Measurements from ENCODE around the gene SUMF2. TPM values are rescaled to one million over a fixed set of nuclear protein-coding genes. Genes with fewer than 3 reads are reported as not detected.
A peak's percentile ranks its signal among the peaks of the same experiment; 100 is the strongest.
"Not testable (repeated sequence)": the region's sequence is repeated elsewhere in the genome, so short reads cannot be mapped to it uniquely, and the experiment has no call there.

The SUMF2 gene
- polyA plus RNA-seq, 2 of the 4 experiments (the other 2 are of a cell fraction), result 85.2 to 106 TPM

DNA sequence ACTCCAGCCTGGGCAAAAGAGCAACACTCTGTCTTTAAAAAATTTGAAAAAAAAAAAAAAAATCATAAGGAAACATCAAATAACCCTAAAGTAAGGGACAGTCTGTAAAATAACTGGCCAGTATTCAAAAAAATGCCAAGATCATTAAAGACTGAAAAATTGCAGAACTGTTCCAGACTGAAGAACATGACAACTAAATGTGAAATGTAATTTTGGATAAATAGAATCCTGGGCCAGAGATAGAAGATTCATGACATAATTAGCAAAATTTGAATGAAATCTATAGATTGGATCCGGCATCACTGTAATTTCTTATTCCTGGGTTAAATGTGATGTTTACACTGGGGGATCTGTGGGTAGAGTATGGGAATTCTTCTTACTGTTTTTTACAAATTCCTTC, 15.8 kb upstream of the SUMF2 start (continued):
- no peak for TF ChIP-seq RARB (CRISPR knock-in tag; IDR thresholded peaks at IDR 0.05)
- no peak for TF ChIP-seq HMGXB4 (CRISPR knock-in tag; IDR thresholded peaks at IDR 0.05; ENCODE audit: borderline replicate concordance)

GRCh38 chr7:56048763-56049162, 15.3 kb upstream of the SUMF2 start:
- FAIRE-seq, H3K4me3 ChIP-seq, H3K9me3 ChIP-seq, ATAC-seq: not testable (repeated sequence)
- peak in 1 of 2 experiments; percentile 64 for DNase-seq (ENCODE audit: low read depth in 1 of 2, low spot score in 1 of 2)
- TF ChIP-seq JUN (IDR thresholded peaks at IDR 0.05), result 0 out of 5 replicates have a peak, but pooled peaks of 1 of the 2 experiments have one; percentile 26
- H3K4me1 ChIP-seq, result peaks cover 61% of the 10 kb centered on the region
- peak overlapping the region; percentile 87 for H3K4me2 ChIP-seq
- WGBS (ENCODE audit: missing lambda C conversion rate), result 26% methylated on average over 8 of the region's 8 CpGs
- CTCF ChIA-PET, result interaction anchor here (1.6 kb wide), 1 partner anchor 26 kb away, joined by 4 read pairs; no protein-coding TSS in a partner anchor
- H3K27ac ChIP-seq, result peak overlapping the region; percentile 86 to 93
- POLR2A ChIA-PET, result interaction anchor here (1.0 kb wide), 2 partner anchors 14 to 84 kb away, joined by 3 to 5 read pairs; no protein-coding TSS in a partner anchor

GRCh38 chr7:56051053-56051338, 13.1 kb upstream of the SUMF2 start:
- Histone ChIP-seq H3K4me1 (peaks cover 64% of the 10 kb centered on the region), H3K4me3 (peak overlapping the region; percentile 96), H3K9me3 (no peaks in the 10 kb centered on the region), H3K4me2 (peak overlapping the region; percentile 87), H3K27ac (peak overlapping the region; percentile 93 to 98)
- ATAC-seq, result peak in 1 of 2 experiments; percentile 48; a peak in 3 of 6 replicates
- under 1% methylated on average over 8 of the region's 9 CpGs for WGBS (ENCODE audit: missing lambda C conversion rate)
- no peak for DNase-seq (ENCODE audit: low read depth in 1 of 2, low spot score in 1 of 2)
- TF ChIP-seq SMC3 (IDR thresholded peaks at IDR 0.05) (no peak), KDM5A (IDR thresholded peaks at IDR 0.05) (no peak; the same call in 1 of the 2 replicates), PHF8 (IDR thresholded peaks at IDR 0.05; ENCODE audit: borderline replicate concordance, low read depth) (peak; percentile 61), HMGXB4 (CRISPR knock-in tag; IDR thresholded peaks at IDR 0.05; ENCODE audit: borderline replicate concordance) (0 out of 2 replicates have a peak, but pooled peaks have one; percentile 22)
- TF ChIP-seq, protein P1, sequence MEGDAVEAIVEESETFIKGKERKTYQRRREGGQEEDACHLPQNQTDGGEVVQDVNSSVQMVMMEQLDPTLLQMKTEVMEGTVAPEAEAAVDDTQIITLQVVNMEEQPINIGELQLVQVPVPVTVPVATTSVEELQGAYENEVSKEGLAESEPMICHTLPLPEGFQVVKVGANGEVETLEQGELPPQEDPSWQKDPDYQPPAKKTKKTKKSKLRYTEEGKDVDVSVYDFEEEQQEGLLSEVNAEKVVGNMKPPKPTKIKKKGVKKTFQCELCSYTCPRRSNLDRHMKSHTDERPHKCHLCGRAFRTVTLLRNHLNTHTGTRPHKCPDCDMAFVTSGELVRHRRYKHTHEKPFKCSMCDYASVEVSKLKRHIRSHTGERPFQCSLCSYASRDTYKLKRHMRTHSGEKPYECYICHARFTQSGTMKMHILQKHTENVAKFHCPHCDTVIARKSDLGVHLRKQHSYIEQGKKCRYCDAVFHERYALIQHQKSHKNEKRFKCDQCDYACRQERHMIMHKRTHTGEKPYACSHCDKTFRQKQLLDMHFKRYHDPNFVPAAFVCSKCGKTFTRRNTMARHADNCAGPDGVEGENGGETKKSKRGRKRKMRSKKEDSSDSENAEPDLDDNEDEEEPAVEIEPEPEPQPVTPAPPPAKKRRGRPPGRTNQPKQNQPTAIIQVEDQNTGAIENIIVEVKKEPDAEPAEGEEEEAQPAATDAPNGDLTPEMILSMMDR (IDR thresholded peaks at IDR 0.05), result no peak
- CTCF ChIA-PET, result interaction anchor here (0.6 to 1.5 kb wide), 10 partner anchors 8 to 87 kb away, joined by 3 to 8 read pairs (median 4); partner anchors contain the start of genes NIPSNAP2 and PHKG1
- POLR2A ChIA-PET, result interaction anchor here (0.6 to 1.9 kb wide), 22 partner anchors 8 to 1032 kb away, joined by 3 to 114 read pairs (median 6); partner anchors contain the start of genes CHCHD2, EGFR and SUMF2
- FAIRE-seq, result no peak

DNA sequence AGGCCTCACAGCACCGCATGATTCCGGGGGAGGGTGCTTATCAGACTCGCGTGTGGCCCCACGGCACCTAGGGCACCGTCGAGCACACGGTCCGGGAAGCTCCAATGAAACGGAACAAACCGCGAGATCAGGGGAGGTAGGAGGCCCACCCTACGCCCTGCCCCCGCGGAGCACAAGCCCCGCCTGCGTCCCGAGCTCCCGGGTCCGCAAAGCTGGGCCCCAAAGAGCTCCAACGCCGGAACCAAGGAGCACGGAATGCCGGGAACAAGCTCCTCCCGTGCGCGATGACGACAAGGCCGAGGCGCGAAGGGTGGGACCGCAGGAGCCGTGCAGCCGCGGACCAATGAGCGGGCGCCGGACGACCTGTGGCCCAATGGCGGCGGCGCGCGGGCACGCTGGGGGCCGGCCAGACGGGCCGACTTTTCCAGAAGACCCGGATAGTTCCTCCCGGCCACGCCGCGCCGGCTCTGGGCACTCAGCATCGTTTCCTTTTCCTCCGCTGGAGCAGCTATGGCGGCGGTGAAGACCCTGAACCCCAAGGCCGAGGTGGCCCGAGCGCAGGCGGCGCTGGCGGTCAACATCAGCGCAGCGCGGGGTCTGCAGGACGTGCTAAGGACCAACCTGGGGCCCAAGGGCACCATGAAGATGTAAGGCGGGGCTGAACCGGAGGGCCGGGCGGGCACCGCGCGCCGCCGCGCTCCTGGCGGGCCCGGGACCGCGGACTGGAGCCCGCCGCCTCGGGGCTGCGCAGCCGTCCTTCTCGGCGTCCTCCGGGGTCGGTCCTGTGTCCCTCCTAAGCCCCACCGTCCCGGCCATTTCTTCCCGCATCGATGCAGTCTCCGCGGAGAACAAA, 12.5 kb upstream of the SUMF2 start, which contains the start of the genes CCT6A and PSPH:
CCT6A (plus strand) TSS at position 427 of the 853 bp plus-strand sequence; CDS start at position 511, 84 bp downstream.
PSPH (minus strand) TSS at position 106 of the 853 bp plus-strand sequence. CDS start 30,232 bp downstream, outside the sequence.
- POLR2A ChIA-PET, result interaction anchor here (0.6 to 1.9 kb wide), 22 partner anchors 8 to 1033 kb away, joined by 3 to 114 read pairs (median 6); partner anchors contain the start of genes CHCHD2, EGFR and SUMF2
- 2% methylated on average over 37 of the region's 97 CpGs for WGBS (ENCODE audit: missing lambda C conversion rate)
- Histone ChIP-seq H3K4me2 (peak within 1 kb of the TSS; percentile 94), H3K27ac (peak within 1 kb of the TSS; percentile 98), H3K9me3 (no peaks in the 10 kb centered on the region), H3K4me1 (peaks cover 58% of the 10 kb centered on the region), H3K4me3 (peak within 1 kb of the TSS; percentile 96)
- CTCF ChIA-PET, result interaction anchor here (0.7 to 1.5 kb wide), 10 partner anchors 8 to 88 kb away, joined by 3 to 8 read pairs (median 4); partner anchors contain the start of genes NIPSNAP2 and PHKG1
- FAIRE-seq (no peak), ATAC-seq (peak; percentile 94 to 95), DNase-seq (ENCODE audit: low read depth in 1 of 2, low spot score in 1 of 2) (peak; percentile 89 to 98)
- TF ChIP-seq TP53 (CRISPR knock-in tag; IDR thresholded peaks at IDR 0.05) (no peak), RAD21 (conservative IDR thresholded peaks at IDR 0.05 in 1 of 2, IDR thresholded peaks at IDR 0.05 in 1 of 2) (no peak), PHF8 (IDR thresholded peaks at IDR 0.05; ENCODE audit: borderline replicate concordance, low read depth) (peak; percentile 91; the same call in 1 of the 2 replicates), HOXB5 (CRISPR knock-in tag; IDR thresholded peaks at IDR 0.05) (no peak), POLR2A (IDR thresholded peaks at IDR 0.05; ENCODE audit: low read length) (peak; percentile 96), HOXB13 (CRISPR knock-in tag; IDR thresholded peaks at IDR 0.05; ENCODE audit: low read depth) (no peak), RFX5 (IDR thresholded peaks at IDR 0.05) (0 out of 2 replicates have a peak, but pooled peaks have one; percentile 58), KDM5A (IDR thresholded peaks at IDR 0.05) (no peak; the same call in 1 of the 2 replicates), JUN (IDR thresholded peaks at IDR 0.05) (peak; percentile 88 to 96), CHD2 (IDR thresholded peaks at IDR 0.05; ENCODE audit: low read length, partially characterized antibody) (peak; percentile 78), E2F6 (IDR thresholded peaks at IDR 0.05; ENCODE audit: borderline replicate concordance, low read depth) (peak; percentile 68), GATA3 (IDR thresholded peaks at IDR 0.05; ENCODE audit: borderline replicate concordance) (0 out of 2 replicates have a peak, but pooled peaks have one; percentile 18)
- TF ChIP-seq, protein P2, sequence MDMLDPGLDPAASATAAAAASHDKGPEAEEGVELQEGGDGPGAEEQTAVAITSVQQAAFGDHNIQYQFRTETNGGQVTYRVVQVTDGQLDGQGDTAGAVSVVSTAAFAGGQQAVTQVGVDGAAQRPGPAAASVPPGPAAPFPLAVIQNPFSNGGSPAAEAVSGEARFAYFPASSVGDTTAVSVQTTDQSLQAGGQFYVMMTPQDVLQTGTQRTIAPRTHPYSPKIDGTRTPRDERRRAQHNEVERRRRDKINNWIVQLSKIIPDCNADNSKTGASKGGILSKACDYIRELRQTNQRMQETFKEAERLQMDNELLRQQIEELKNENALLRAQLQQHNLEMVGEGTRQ (IDR thresholded peaks at IDR 0.05), result peak; percentile 28; the same call in 1 of the 2 replicates
- TF ChIP-seq, protein P3, sequence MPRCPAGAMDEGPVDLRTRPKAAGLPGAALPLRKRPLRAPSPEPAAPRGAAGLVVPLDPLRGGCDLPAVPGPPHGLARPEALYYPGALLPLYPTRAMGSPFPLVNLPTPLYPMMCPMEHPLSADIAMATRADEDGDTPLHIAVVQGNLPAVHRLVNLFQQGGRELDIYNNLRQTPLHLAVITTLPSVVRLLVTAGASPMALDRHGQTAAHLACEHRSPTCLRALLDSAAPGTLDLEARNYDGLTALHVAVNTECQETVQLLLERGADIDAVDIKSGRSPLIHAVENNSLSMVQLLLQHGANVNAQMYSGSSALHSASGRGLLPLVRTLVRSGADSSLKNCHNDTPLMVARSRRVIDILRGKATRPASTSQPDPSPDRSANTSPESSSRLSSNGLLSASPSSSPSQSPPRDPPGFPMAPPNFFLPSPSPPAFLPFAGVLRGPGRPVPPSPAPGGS (IDR thresholded peaks at IDR 0.05), result peak; percentile 81; the same call in 2 of the 3 replicates

Data from A549 (cell line).